Psoas muscle (tissue), 8 donors: Measurements from ENCODE around the gene AGO1. TPM values are rescaled to one million over a fixed set of nuclear protein-coding genes. Genes with fewer than 3 reads are reported as not detected.
"Not testable (repeated sequence)": the region's sequence is repeated elsewhere in the genome, so short reads cannot be mapped to it uniquely, and the experiment has no call there.

Source experiments
- ATAC-seq, 4 donors: fragments of 200-7000 bp; cut with Tn5 transposase; one replicate each; pipeline ENCODE4 v1.9.1; 2020; ENCODE audit warnings: moderate library complexity in 3 of 4, mild to moderate bottlenecking in 2 of 4
- DNase-seq, 2 donors: peaks; one replicate each; pipeline ENCODE4 v3.0.0-alpha.2; 2020
- H3K27ac ChIP-seq: fragments of 200-600 bp; one replicate; pipeline ENCODE4 v1.8.0; 2022
- H3K27me3 ChIP-seq, 3 donors: fragments of 200-600 bp in 1 of 3; one replicate each; pipeline versions ENCODE4 v1.6.1 to v1.8.0; 2013 to 2022; ENCODE audit warnings: low read length in 2 of 3, mild to moderate bottlenecking in 2 of 3, moderate library complexity in 1 of 3; ENCODE audit not compliant: insufficient read depth in 3 of 3
- H3K36me3 ChIP-seq, 2 donors: fragments of 200-600 bp in 1 of 2; one replicate each; pipeline versions ENCODE4 v1.6.1 to v1.8.0; 2013 to 2022; ENCODE audit warnings: low read depth in 1 of 2, mild to moderate bottlenecking in 1 of 2, moderate library complexity in 1 of 2; ENCODE audit not compliant: insufficient read depth in 1 of 2
- H3K4me1 ChIP-seq: fragments of 200-600 bp; one replicate; pipeline ENCODE4 v1.8.0; 2022
- H3K4me3 ChIP-seq: fragments of 200-600 bp; one replicate; pipeline ENCODE4 v1.8.0; 2022; ENCODE audit warnings: mild to moderate bottlenecking
- H3K9me3 ChIP-seq: fragments of 200-600 bp; one replicate; pipeline ENCODE4 v1.8.0; 2022
- CTCF ChIP-seq: fragments of 200-600 bp; IDR thresholded peaks from one replicate; pipeline ENCODE4 v1.8.0; 2022; ENCODE audit warnings: antibody characterized with exemption
- WGBS, 3 donors: extraction: QIAGEN DNeasy Blood & Tissue Kit; methylation state at CpG; one replicate each; pipeline versions ENCODE4 v1.1.6 to v1.1.7; 2013; 5-methylcytosine and 5-hydroxymethylcytosine counted together
- intact Hi-C, 2 donors: fragments of 100-400 bp; cut with DNase I; formaldehyde crosslinking; loops; one replicate each; pipeline versions ENCODE4 v1.11.0 to v1.14.2; 2022
- polyA plus RNA-seq, 3 donors: library from polyadenylated mRNA; stranded (reverse); fragments of 200-250 nt; gene quantifications; one replicate each; pipeline ENCODE4 v1.2.3, GENCODE V29; 2013
- total RNA-seq, 4 donors: library from RNA; stranded (reverse); fragmentation: NEBNext Ultra II Directional in 2 of 4; extraction: Animal tissue kit (Norgen Biotek cat#: 25700) in 2 of 4; gene quantifications; one replicate each; pipeline versions ENCODE4 v1.2.1 to v1.2.4, GENCODE V29; 2021 to 2023
- donor health status: healthy with polysubstance abuse.
- donor health status: DM: no; HTN: no; CAD: no; lungs with moderate emphysema.
- donor health status: Bipolar disorder and iron deficiency.
- donor health status: healthy.
- donor health status: DM: yes; HTN: yes; CAD: no.
- donor health status: DM: no; HTN: no; CAD: no.
- donor health status: DM: no; HTN: no; CAD: no.
- donor health status: DM: yes; HTN: yes; CAD: no.

Gene AGO1
- total and polyA plus RNA-seq, 7 donors, result 2.2 to 16.3 (median 9.8) TPM

GRCh38 chr1:35870651-35871309 lies 12.2 kb upstream of the AGO1 start:
- DNase-seq (no peak), ATAC-seq (no peak)
- Histone ChIP-seq H3K36me3 (no peaks in the 10 kb centered on the region), H3K9me3 (no peaks in the 10 kb centered on the region), H3K4me1 (no peaks in the 10 kb centered on the region), H3K27ac (no peak overlapping the region), H3K4me3 (no peak overlapping the region), H3K27me3 (no peaks in the 10 kb centered on the region)
- TF ChIP-seq CTCF, result no peak
- WGBS, 3 donors, result 62 to 85% (median 81%) methylated on average over 2 of the region's 2 CpGs
- intact Hi-C loops, result no loop called here

GRCh38 chr1:35873243-35873750 lies 9.7 kb upstream of the AGO1 start:
- H3K4me3 ChIP-seq, result no peak overlapping the region
- no peaks in the 10 kb centered on the region for H3K27me3 ChIP-seq
- H3K27ac ChIP-seq, result no peak overlapping the region
- intact Hi-C loops, result no loop called here
- TF ChIP-seq CTCF, result no peak
- no peaks in the 10 kb centered on the region for H3K4me1 ChIP-seq
- H3K36me3 ChIP-seq, result no peaks in the 10 kb centered on the region
- no peak for DNase-seq
- ATAC-seq, result no peak
- H3K9me3 ChIP-seq, result no peaks in the 10 kb centered on the region
- WGBS, 3 donors, result 80 to 86% (median 86%) methylated on average over 4 of the region's 4 CpGs

GRCh38 chr1:35874115-35874514 lies 8.9 kb upstream of the AGO1 start:
- H3K9me3 ChIP-seq, intact Hi-C loops, H3K4me1 ChIP-seq, H3K4me3 ChIP-seq, H3K27me3 ChIP-seq, ATAC-seq, H3K27ac ChIP-seq, H3K36me3 ChIP-seq, DNase-seq: not testable (repeated sequence)
- 77 to 83% (median 79%) methylated on average over 4 of the region's 4 CpGs for WGBS, 3 donors

- Histone ChIP-seq H3K4me1 (no peaks in the 10 kb centered on the region), H3K27me3 (no peaks in the 10 kb centered on the region), H3K27ac (no peak overlapping the region), H3K36me3 (no peaks in the 10 kb centered on the region), H3K4me3 (no peak overlapping the region), H3K9me3 (no peaks in the 10 kb centered on the region)
- DNase-seq (no peak), ATAC-seq (no peak)
- WGBS, 3 donors, result 39 to 41% (median 40%) methylated on average over 5 of the region's 5 CpGs
- intact Hi-C loops, result no loop called here
- TF ChIP-seq CTCF, result no peak
These were observed 6.0 kb upstream of the AGO1 start for GRCh38 chr1:35876988-35877387.

GRCh38 chr1:35881850-35882273 lies 1.1 kb upstream of the AGO1 start:
- Histone ChIP-seq H3K27me3 (no peaks in the 10 kb centered on the region), H3K9me3 (no peaks in the 10 kb centered on the region), H3K4me1 (peaks cover 6% of the 10 kb centered on the region), H3K36me3 (no peaks in the 10 kb centered on the region), H3K4me3 (no peak overlapping the region), H3K27ac (no peak overlapping the region)
- no peak for ATAC-seq
- intact Hi-C loops, result loop anchor here in 1 of 2 donors (5.0 kb wide), 1 partner anchor 45 kb away; no protein-coding TSS in a partner anchor
- 62 to 75% (median 67%) methylated on average over 4 of the region's 4 CpGs for WGBS, 3 donors
- DNase-seq, result no peak
- TF ChIP-seq CTCF, result no peak
